ENCODE data around the gene GPC5. TPM values are rescaled to one million over a fixed set of nuclear protein-coding genes. Genes with fewer than 3 reads are reported as not detected.

The GPC5 gene
- total RNA-seq, 2 donors from 2014 or later = not detected

DNA sequence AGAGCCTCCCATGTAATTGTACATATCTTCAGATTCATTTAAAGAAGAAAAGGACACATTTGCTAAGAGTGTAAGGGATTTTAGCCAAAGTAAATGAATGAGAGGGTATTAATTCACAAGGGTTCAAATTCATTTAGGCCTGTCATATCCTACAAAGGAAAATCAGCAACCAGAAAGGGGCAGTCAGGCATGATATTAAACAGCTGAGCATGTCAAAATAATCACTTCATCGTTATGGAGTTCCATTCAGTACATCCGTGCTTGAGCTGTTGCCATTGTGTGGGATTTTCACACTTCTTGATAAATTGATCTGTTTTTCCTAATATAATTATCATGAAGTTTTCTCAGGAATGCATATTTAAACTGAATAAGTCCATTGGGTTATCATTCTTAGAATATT lies 567.1 kb downstream of the GPC5 start:
- no peak for ATAC-seq
- WGBS, 2 donors = 63 to 71% methylated on average over 2 of the region's 2 CpGs
- TF ChIP-seq POLR2A (IDR thresholded peaks at IDR 0.05) = no peak
- TF ChIP-seq, protein P1, sequence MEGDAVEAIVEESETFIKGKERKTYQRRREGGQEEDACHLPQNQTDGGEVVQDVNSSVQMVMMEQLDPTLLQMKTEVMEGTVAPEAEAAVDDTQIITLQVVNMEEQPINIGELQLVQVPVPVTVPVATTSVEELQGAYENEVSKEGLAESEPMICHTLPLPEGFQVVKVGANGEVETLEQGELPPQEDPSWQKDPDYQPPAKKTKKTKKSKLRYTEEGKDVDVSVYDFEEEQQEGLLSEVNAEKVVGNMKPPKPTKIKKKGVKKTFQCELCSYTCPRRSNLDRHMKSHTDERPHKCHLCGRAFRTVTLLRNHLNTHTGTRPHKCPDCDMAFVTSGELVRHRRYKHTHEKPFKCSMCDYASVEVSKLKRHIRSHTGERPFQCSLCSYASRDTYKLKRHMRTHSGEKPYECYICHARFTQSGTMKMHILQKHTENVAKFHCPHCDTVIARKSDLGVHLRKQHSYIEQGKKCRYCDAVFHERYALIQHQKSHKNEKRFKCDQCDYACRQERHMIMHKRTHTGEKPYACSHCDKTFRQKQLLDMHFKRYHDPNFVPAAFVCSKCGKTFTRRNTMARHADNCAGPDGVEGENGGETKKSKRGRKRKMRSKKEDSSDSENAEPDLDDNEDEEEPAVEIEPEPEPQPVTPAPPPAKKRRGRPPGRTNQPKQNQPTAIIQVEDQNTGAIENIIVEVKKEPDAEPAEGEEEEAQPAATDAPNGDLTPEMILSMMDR (IDR thresholded peaks at IDR 0.05) = no peak
- Histone ChIP-seq H3K4me1 (no peaks in the 10 kb centered on the region), H3K4me3 (no peak overlapping the region), H3K9me3 (no peaks in the 10 kb centered on the region), H3K27me3 (no peaks in the 10 kb centered on the region), H3K27ac (no peak overlapping the region), H3K36me3 (replicated peaks in 1 of 2; ENCODE audit: insufficient read depth in 1 of 2, low read depth in 2 of 2) (no peaks in the 10 kb centered on the region)
- DNase-seq = no peak
- intact Hi-C loops (cut with DNase I) = no loop called here

DNA sequence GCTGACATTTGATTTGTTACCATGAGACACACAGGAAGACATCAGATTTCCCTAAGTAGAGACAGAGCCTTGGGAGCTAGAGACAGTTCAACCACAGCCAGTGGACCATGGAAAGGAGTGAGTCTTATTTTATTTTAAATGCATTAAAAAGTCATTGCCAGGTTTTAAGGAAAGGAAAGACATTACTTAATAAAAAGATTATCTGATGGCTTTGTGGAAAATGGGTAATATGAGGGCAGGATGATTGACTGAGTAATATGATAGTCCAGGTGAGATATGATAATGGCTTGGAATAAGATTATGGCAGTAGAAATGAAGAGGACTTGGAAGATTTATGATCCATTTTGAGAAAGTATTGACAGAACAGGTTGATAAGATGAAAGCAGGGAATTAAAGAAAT lies 580.1 kb downstream of the GPC5 start:
- no peaks in the 10 kb centered on the region for H3K9me3 ChIP-seq
- TF ChIP-seq, protein P1 (IDR thresholded peaks at IDR 0.05) = no peak
- no peak for TF ChIP-seq POLR2A (IDR thresholded peaks at IDR 0.05)
- H3K4me1 ChIP-seq = no peaks in the 10 kb centered on the region
- no peaks in the 10 kb centered on the region for H3K36me3 ChIP-seq (replicated peaks in 1 of 2; ENCODE audit: insufficient read depth in 1 of 2, low read depth in 2 of 2)
- intact Hi-C loops (cut with DNase I) = no loop called here
- no peak overlapping the region for H3K4me3 ChIP-seq
- no peak overlapping the region for H3K27ac ChIP-seq
- ATAC-seq (no peak), DNase-seq (no peak)
- no peaks in the 10 kb centered on the region for H3K27me3 ChIP-seq

- no peak overlapping the region for H3K4me3 ChIP-seq
- H3K27me3 ChIP-seq = no peaks in the 10 kb centered on the region
- WGBS, 2 donors = 21 to 26% methylated on average over 4 of the region's 4 CpGs
- H3K4me1 ChIP-seq = no peaks in the 10 kb centered on the region
- H3K9me3 ChIP-seq = no peaks in the 10 kb centered on the region
- H3K36me3 ChIP-seq (replicated peaks in 1 of 2; ENCODE audit: insufficient read depth in 1 of 2, low read depth in 2 of 2) = no peaks in the 10 kb centered on the region
- no peak for DNase-seq
- no peak overlapping the region for H3K27ac ChIP-seq
- TF ChIP-seq, protein P1 (IDR thresholded peaks at IDR 0.05) = no peak
- TF ChIP-seq POLR2A (IDR thresholded peaks at IDR 0.05) = no peak
- intact Hi-C loops (cut with DNase I) = no loop called here
- no peak for ATAC-seq
Measured at GRCh38 chr13:91986761-91987483, 588.5 kb downstream of the GPC5 start.

DNA sequence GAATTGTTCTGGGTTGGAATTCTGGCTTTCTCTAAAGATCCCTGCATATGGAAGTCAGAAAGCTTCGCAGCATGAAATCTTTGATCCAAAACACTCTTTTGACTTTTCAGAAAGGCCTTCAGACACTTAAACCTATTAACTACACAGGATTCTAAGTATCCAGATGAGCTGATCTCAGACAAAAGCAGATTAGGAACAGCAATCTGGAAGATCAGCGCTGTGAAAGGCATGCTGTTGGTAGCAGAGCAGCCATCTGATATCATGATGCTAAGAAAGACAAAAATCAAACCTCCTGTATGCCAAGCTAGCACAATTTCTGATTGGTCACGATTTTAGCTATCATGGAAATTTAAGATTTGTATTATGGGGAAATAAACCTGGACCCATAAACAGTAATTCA lies 589.9 kb downstream of the GPC5 start:
- no peaks in the 10 kb centered on the region for H3K9me3 ChIP-seq
- H3K27me3 ChIP-seq = no peaks in the 10 kb centered on the region
- H3K36me3 ChIP-seq (replicated peaks in 1 of 2; ENCODE audit: insufficient read depth in 1 of 2, low read depth in 2 of 2) = no peaks in the 10 kb centered on the region
- DNase-seq (no peak), ATAC-seq (no peak)
- no peak overlapping the region for H3K27ac ChIP-seq
- intact Hi-C loops (cut with DNase I) = no loop called here
- 66 to 81% methylated on average over 3 of the region's 3 CpGs for WGBS, 2 donors
- H3K4me1 ChIP-seq = no peaks in the 10 kb centered on the region
- no peak overlapping the region for H3K4me3 ChIP-seq
- TF ChIP-seq, protein P1 (IDR thresholded peaks at IDR 0.05) = no peak
- TF ChIP-seq POLR2A (IDR thresholded peaks at IDR 0.05) = no peak

- Histone ChIP-seq H3K36me3 (replicated peaks in 1 of 2; ENCODE audit: insufficient read depth in 1 of 2, low read depth in 2 of 2) (no peaks in the 10 kb centered on the region), H3K27ac (no peak overlapping the region), H3K27me3 (no peaks in the 10 kb centered on the region), H3K9me3 (no peaks in the 10 kb centered on the region), H3K4me3 (no peak overlapping the region), H3K4me1 (no peaks in the 10 kb centered on the region)
- TF ChIP-seq, protein P1 (IDR thresholded peaks at IDR 0.05) = no peak
- TF ChIP-seq POLR2A (IDR thresholded peaks at IDR 0.05) = no peak
- no peak for DNase-seq
- intact Hi-C loops (cut with DNase I) = no loop called here
- no peak for ATAC-seq
- WGBS, 2 donors = 32 to 46% methylated on average over 3 of the region's 3 CpGs
Measured at GRCh38 chr13:92012787-92013186, 614.4 kb downstream of the GPC5 start.
